A549 (cell line): Measurements from ENCODE around the gene ZNF436. TPM values are rescaled to one million over a fixed set of nuclear protein-coding genes. Genes with fewer than 3 reads are reported as not detected.

Experiments used
- ATAC-seq, 2 experiments: fragments of 200-7000 bp in 1 of 2; fragments of >200 bp in 1 of 2; cut with Nextera tagmentation in 1 of 2; cut with Tn5 transposase in 1 of 2; 3 replicates each; pipeline versions ENCODE4 v1.8.0 to v1.9.1; 2018 to 2020; ENCODE audit warnings: mild to moderate bottlenecking in 1 of 2, moderate library complexity in 1 of 2
- CTCF ChIA-PET: fragments of 300-600 bp; sonication (Branson Sonifier 250); formaldehyde crosslinking; extraction: SDS; loops from one replicate; lab custom pipeline; 2021; ENCODE audit warnings: antibody characterized with exemption, inconsistent platforms; lab: Yijun Ruan, JAX
- POLR2A ChIA-PET: fragments of 350-600 bp; formaldehyde crosslinking; extraction: SDS; loops from one replicate; lab custom pipeline; 2021; ENCODE audit warnings: antibody characterized with exemption, inconsistent platforms; lab: Yijun Ruan, JAX
- DNase-seq, 2 experiments: peaks; one replicate each; pipeline versions ENCODE4 v3.0.0 to v3.0.0-alpha.2; 2011 to 2016; ENCODE audit warnings: low read depth in 1 of 2, low spot score in 1 of 2
- FAIRE-seq: peaks from 2 replicates; lab custom pipeline; 2011; peaks lifted over from hg19 to GRCh38; lab: Jason Lieb, UNC
- H3K27ac ChIP-seq, 2 experiments: fragments of >200 bp; sonication (Bioruptor Twin); formaldehyde crosslinking; 3 replicates each; pipeline ENCODE4 v1.5.1; 2016 to 2017
- H3K4me1 ChIP-seq: fragments of >200 bp; sonication (Bioruptor Twin); formaldehyde crosslinking; 3 replicates; pipeline ENCODE4 v1.6.1; 2016
- H3K4me2 ChIP-seq: fragments of >200 bp; sonication (Bioruptor Twin); formaldehyde crosslinking; 3 replicates; pipeline ENCODE4 v1.6.1; 2016
- H3K4me3 ChIP-seq: fragments of >200 bp; sonication (Bioruptor Twin); formaldehyde crosslinking; 3 replicates; pipeline ENCODE4 v1.5.1; 2016
- H3K9me3 ChIP-seq: fragments of >200 bp; sonication (Bioruptor Twin); formaldehyde crosslinking; 3 replicates; pipeline ENCODE4 v1.6.1; 2016
- CBX2 ChIP-seq: fragments of 200-600 bp; sonication (generic); IDR thresholded peaks from 2 replicates; pipeline ENCODE4 v1.6.1; 2016; ENCODE audit warnings: low read depth, mild to moderate bottlenecking, borderline replicate concordance
- CHD4 ChIP-seq: fragments of 200-600 bp; sonication (generic); IDR thresholded peaks from 2 replicates; pipeline ENCODE4 v1.6.1; 2016; ENCODE audit warnings: antibody characterized with exemption, mild to moderate bottlenecking, borderline replicate concordance
- EHF ChIP-seq: fragments of 250-450 bp; sonication (Bioruptor Pico); IDR thresholded peaks from 2 replicates; pipeline ENCODE4 v1.5.0; 2020; ENCODE audit warnings: mild to moderate bottlenecking
- FOXS1 ChIP-seq: fragments of 250-450 bp; sonication (Bioruptor Pico); IDR thresholded peaks from 2 replicates; pipeline ENCODE4 v1.5.0; 2020; ENCODE audit warnings: mild to moderate bottlenecking, moderate library complexity
- GATA3 ChIP-seq: IDR thresholded peaks from 2 replicates; pipeline ENCODE4 v1.6.1; 2012; ENCODE audit warnings: borderline replicate concordance
- JUN ChIP-seq, 2 experiments: fragments of >200 bp; sonication (Bioruptor Twin); formaldehyde crosslinking; IDR thresholded peaks; 2 replicates in 1 of 2; 3 replicates in 1 of 2; pipeline ENCODE4 v1.6.1; 2016 to 2017
- KDM1A ChIP-seq: fragments of 200-600 bp; sonication (generic); IDR thresholded peaks from 2 replicates; pipeline ENCODE4 v1.6.1; 2016; ENCODE audit warnings: low read depth, mild to moderate bottlenecking
- KDM5A ChIP-seq: fragments of 200-600 bp; sonication (generic); IDR thresholded peaks from 2 replicates; pipeline ENCODE4 v1.6.1; 2016; ENCODE audit warnings: antibody characterized with exemption, mild to moderate bottlenecking
- NFE2L2 ChIP-seq: fragments of 150-350 bp; conservative IDR thresholded peaks from 2 replicates; pipeline ENCODE4 v1.6.1; 2014; ENCODE audit warnings: low read length
- POLR2AphosphoS2 ChIP-seq: conservative IDR thresholded peaks from 2 replicates; pipeline ENCODE4 v1.6.1; 2012; ENCODE audit warnings: low read length, improper control_type of control experiment, inconsistent platforms
- RAD21 ChIP-seq, 2 experiments: fragments of >200 bp in 1 of 2; sonication (Bioruptor Twin) in 1 of 2; formaldehyde crosslinking in 1 of 2; IDR thresholded peaks in 1 of 2; conservative IDR thresholded peaks in 1 of 2; 2 replicates in 1 of 2; 3 replicates in 1 of 2; pipeline ENCODE4 v1.6.1; 2012 to 2018; ENCODE audit warnings: inconsistent platforms in 1 of 2
- RCOR1 ChIP-seq: fragments of 150-350 bp; IDR thresholded peaks from 2 replicates; pipeline ENCODE4 v1.6.1; 2014; ENCODE audit warnings: antibody characterized with exemption, low read length, low read depth
- RNF2 ChIP-seq: fragments of 200-600 bp; sonication (generic); IDR thresholded peaks from 2 replicates; pipeline ENCODE4 v1.6.1; 2016; ENCODE audit warnings: low read depth, mild to moderate bottlenecking, antibody characterized with exemption, moderate library complexity, borderline replicate concordance
- SMC3 ChIP-seq: fragments of >200 bp; sonication (Bioruptor Twin); formaldehyde crosslinking; IDR thresholded peaks from 3 replicates; pipeline ENCODE4 v1.6.1; 2018; ENCODE audit warnings: inconsistent platforms
- TP53 ChIP-seq: fragments of 250-450 bp; sonication (Bioruptor Pico); IDR thresholded peaks from 2 replicates; pipeline ENCODE4 v1.5.0; 2021; ENCODE audit warnings: mild to moderate bottlenecking, moderate library complexity
- ZC3H11A ChIP-seq: fragments of 450-650 bp; IDR thresholded peaks from 2 replicates; pipeline ENCODE4 v1.6.1; 2014; ENCODE audit warnings: antibody characterized with exemption, mild to moderate bottlenecking
- ZSCAN20 ChIP-seq: fragments of 250-450 bp; sonication (Bioruptor Pico); IDR thresholded peaks from 2 replicates; pipeline ENCODE4 v1.8.0; 2022; ENCODE audit warnings: mild to moderate bottlenecking, moderate library complexity
- WGBS: methylation state at CpG from one replicate; pipeline ENCODE4 v1.1.6; 2017; ENCODE audit errors: missing lambda C conversion rate; 5-methylcytosine and 5-hydroxymethylcytosine counted together
- polyA plus RNA-seq, 4 experiments: library from polyadenylated mRNA; depleted of rRNA in 3 of 4; stranded (reverse); fragments of >200 nt; fragmentation: RNase III in 1 of 4; extraction: RNeasy Plus Mini Kit Qiagen cat#74134 plus additional on column Dnase treatment in 1 of 4; gene quantifications; 2 replicates in 3 of 4; 3 replicates in 1 of 4; pipeline ENCODE4 v1.2.3, GENCODE V29; 2011 to 2017
- TF ChIP-seq, protein P1 (sequence below): fragments of >200 bp; sonication (Bioruptor Twin); formaldehyde crosslinking; IDR thresholded peaks from 3 replicates; pipeline ENCODE4 v1.5.1; 2016
- TF ChIP-seq, protein P2 (sequence below): fragments of >200 bp; sonication (Bioruptor Twin); formaldehyde crosslinking; IDR thresholded peaks from 2 replicates; pipeline ENCODE4 v1.6.1; 2016

ZNF436 gene
- polyA plus RNA-seq, 2 of the 4 experiments (the other 2 are of a cell fraction) = 4.7 to 7.5 TPM

DNA sequence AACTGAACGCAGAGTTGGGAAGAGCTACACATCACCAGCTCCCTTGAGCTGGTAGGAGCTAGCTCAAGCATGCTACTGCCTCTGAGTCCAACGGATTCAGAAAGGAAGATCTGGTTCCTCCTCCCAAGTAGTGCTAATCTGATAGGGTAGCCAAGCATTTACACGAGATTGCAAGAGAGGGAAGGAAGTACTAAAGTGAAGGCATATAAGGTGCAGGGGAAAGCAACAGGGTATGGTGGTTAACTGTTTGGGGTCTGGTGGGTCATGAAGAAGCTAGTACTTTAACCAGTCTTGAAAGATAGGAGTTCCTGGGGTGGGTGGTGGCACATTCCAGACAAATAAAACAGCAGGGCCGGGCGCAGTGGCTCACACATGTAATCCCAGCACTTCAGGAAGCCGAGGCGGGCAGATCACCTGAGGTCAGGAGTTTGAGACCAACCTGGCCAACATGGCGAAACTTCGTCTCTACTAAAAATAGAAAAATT is 20.2 kb upstream of the ZNF436 start:
- H3K27ac ChIP-seq = no peak overlapping the region
- ATAC-seq (no peak), FAIRE-seq (no peak), DNase-seq (no peak)
- no peak overlapping the region for H3K4me3 ChIP-seq
- peaks cover 5% of the 10 kb centered on the region; the same call in 2 of the 3 replicates for H3K4me1 ChIP-seq
- ChIA-PET CTCF (interaction anchor here (1.3 to 4.2 kb wide), 2 partner anchors 14 to 107 kb away, joined by 3 to 28 read pairs; no protein-coding TSS in a partner anchor), POLR2A (no interaction called here)
- 89% methylated on average over 8 of the region's 9 CpGs for WGBS
- H3K9me3 ChIP-seq = no peaks in the 10 kb centered on the region
- no peak for TF ChIP-seq CHD4
- TF ChIP-seq JUN (IDR thresholded peaks at IDR 0.05) = no peak
- no peak for TF ChIP-seq KDM1A
- TF ChIP-seq EHF (CRISPR knock-in tag) = no peak
- TF ChIP-seq ZSCAN20 = no peak
- TF ChIP-seq CBX2 = no peak
- TF ChIP-seq, protein P1, sequence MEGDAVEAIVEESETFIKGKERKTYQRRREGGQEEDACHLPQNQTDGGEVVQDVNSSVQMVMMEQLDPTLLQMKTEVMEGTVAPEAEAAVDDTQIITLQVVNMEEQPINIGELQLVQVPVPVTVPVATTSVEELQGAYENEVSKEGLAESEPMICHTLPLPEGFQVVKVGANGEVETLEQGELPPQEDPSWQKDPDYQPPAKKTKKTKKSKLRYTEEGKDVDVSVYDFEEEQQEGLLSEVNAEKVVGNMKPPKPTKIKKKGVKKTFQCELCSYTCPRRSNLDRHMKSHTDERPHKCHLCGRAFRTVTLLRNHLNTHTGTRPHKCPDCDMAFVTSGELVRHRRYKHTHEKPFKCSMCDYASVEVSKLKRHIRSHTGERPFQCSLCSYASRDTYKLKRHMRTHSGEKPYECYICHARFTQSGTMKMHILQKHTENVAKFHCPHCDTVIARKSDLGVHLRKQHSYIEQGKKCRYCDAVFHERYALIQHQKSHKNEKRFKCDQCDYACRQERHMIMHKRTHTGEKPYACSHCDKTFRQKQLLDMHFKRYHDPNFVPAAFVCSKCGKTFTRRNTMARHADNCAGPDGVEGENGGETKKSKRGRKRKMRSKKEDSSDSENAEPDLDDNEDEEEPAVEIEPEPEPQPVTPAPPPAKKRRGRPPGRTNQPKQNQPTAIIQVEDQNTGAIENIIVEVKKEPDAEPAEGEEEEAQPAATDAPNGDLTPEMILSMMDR = no peak
- no peak for TF ChIP-seq GATA3
- no peak for TF ChIP-seq TP53 (CRISPR knock-in tag)
- TF ChIP-seq KDM5A = no peak
- TF ChIP-seq, all 56 proteins: peak for 0
- no peak overlapping the region for H3K4me2 ChIP-seq

DNA sequence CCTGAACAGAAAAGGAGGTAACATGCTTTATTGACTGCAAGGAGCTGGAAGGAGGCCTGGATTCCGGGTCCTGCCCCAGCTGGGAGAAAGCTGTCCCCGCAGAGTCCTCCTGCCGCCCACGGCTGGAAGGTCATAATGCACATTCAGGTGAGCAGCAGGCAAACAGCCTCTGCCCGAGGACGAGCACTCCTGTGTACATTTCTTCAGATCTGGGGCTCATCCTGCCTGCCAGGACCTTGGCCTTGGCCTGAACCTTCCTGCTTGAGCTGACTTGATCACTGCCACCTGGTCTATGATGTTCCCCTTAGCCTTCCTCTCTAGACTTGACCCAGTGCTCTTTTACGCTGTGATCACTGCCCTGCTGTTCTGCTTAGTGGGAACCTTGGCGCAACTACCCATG is 17.9 kb upstream of the ZNF436 start:
- TF ChIP-seq FOXS1 (CRISPR knock-in tag) = no peak
- TF ChIP-seq RAD21 (conservative IDR thresholded peaks at IDR 0.05 in 1 of 2, IDR thresholded peaks at IDR 0.05 in 1 of 2) = no peak
- TF ChIP-seq POLR2AphosphoS2 = no peak
- WGBS = 100% methylated on average over 2 of the region's 8 CpGs
- CTCF ChIA-PET = interaction anchor here (0.7 to 4.2 kb wide), 2 partner anchors 16 to 683 kb away, joined by 3 to 28 read pairs; no protein-coding TSS in a partner anchor
- ATAC-seq (no peak), FAIRE-seq (no peak), DNase-seq (no peak)
- Histone ChIP-seq H3K9me3 (no peaks in the 10 kb centered on the region), H3K4me2 (no peak overlapping the region), H3K4me3 (no peak overlapping the region), H3K27ac (no peak overlapping the region), H3K4me1 (peaks cover 11% of the 10 kb centered on the region; the same call in 2 of the 3 replicates)
- POLR2A ChIA-PET = no interaction called here

DNA sequence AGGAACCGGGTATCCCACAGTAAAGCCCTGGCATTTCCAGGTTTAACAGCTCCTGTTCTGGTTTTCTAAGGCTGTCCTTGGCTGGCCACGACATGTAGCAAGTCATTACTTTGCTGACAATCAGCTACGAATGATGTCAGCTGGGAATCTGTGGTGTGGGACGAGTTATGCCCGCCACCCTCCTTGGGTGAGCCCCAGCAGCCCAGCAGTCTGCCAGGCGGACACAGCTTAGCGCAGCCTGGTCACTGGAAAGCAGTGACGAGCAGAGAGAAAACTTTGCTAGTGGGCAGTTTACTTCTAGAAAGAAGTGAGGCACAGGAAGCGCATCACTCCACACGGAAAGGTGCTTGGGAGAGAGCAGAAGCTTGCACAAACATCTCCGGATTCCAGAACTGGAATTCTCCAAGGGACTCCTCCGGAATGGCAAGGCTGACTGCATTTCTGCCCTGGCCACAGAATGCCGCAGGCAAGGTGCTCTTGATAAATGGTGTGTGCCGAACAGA is 15.5 kb upstream of the ZNF436 start:
- DNase-seq (no peak), FAIRE-seq (no peak), ATAC-seq (peak in 1 of 2 experiments; percentile 24; a peak in 2 of 6 replicates)
- Histone ChIP-seq H3K4me2 (peak overlapping the region; percentile 42; the same call in 2 of the 3 replicates), H3K27ac (peak overlapping the region in 1 of 2 experiments; percentile 59; a peak in 3 of 6 replicates), H3K4me3 (no peak overlapping the region), H3K9me3 (no peaks in the 10 kb centered on the region), H3K4me1 (peaks cover 11% of the 10 kb centered on the region; the same call in 2 of the 3 replicates)
- CTCF ChIA-PET = interaction anchor here (0.6 kb wide), 1 partner anchor 110 kb away, joined by 3 read pairs; no protein-coding TSS in a partner anchor
- TF ChIP-seq SMC3 (no peak), RCOR1 (no peak), KDM5A (no peak), NFE2L2 (no peak), ZC3H11A (no peak), CBX2 (no peak), RNF2 (no peak)
- TF ChIP-seq, protein P1 = no peak
- TF ChIP-seq, protein P2, sequence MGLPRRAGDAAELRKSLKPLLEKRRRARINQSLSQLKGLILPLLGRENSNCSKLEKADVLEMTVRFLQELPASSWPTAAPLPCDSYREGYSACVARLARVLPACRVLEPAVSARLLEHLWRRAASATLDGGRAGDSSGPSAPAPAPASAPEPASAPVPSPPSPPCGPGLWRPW = no peak
- POLR2A ChIA-PET = interaction anchor here (0.7 kb wide), 1 partner anchor 90 kb away, joined by 7 read pairs; no protein-coding TSS in a partner anchor
- 78% methylated on average over 14 of the region's 14 CpGs for WGBS
